ENCODE measurements around the gene WASF2. TPM values are rescaled to one million over a fixed set of nuclear protein-coding genes. Genes with fewer than 3 reads are reported as not detected.

Gene WASF2
- total RNA-seq, 1 experiment from 2014 or later, result 18.2 TPM

- no peak for DNase-seq (ENCODE audit: low read depth)
Observed at GRCh38 chr1:27379564-27380122, 110.3 kb downstream of the WASF2 start.

GRCh38 chr1:27377760-27378495 is 112.0 kb downstream of the WASF2 start:
- DNase-seq (ENCODE audit: low read depth), result no peak

- no peak for DNase-seq (ENCODE audit: low read depth)
Observed at GRCh38 chr1:27374362-27375086, 115.4 kb downstream of the WASF2 start, which contains the start of gene FCN3. Gene FCN3 (minus strand): TSS chr1:27374824. CDS start chr1:27374818, 6 bp downstream.

GRCh38 chr1:27372808-27373690 is 116.9 kb downstream of the WASF2 start:
- no peak for DNase-seq (ENCODE audit: low read depth)

- DNase-seq (ENCODE audit: low read depth), result no peak
Observed at GRCh38 chr1:27372022-27372807, 117.8 kb downstream of the WASF2 start.

- peak; percentile 36 for DNase-seq (ENCODE audit: low read depth)
Observed at GRCh38 chr1:27368869-27369582, 120.9 kb downstream of the WASF2 start.

- no peak for DNase-seq (ENCODE audit: low read depth)
Observed at GRCh38 chr1:27367160-27367650, 122.8 kb downstream of the WASF2 start.

GRCh38 chr1:27366411-27367159 is 123.4 kb downstream of the WASF2 start, which contains the start of gene MAP3K6:
Gene MAP3K6 (minus strand): TSS chr1:27366961. CDS start chr1:27366597, 364 bp downstream.
- DNase-seq (ENCODE audit: low read depth), result peak; percentile 81

- DNase-seq (ENCODE audit: low read depth), result peak; percentile 70
Observed at GRCh38 chr1:27366113-27366410, 123.9 kb downstream of the WASF2 start.

GRCh38 chr1:27365372-27366112 is 124.4 kb downstream of the WASF2 start:
- peak; percentile 82 for DNase-seq (ENCODE audit: low read depth)

GRCh38 chr1:27364696-27365371 is 125.1 kb downstream of the WASF2 start:
- DNase-seq (ENCODE audit: low read depth), result no peak

GRCh38 chr1:27363766-27364695 is 125.9 kb downstream of the WASF2 start:
- no peak for DNase-seq (ENCODE audit: low read depth)

- no peak for DNase-seq (ENCODE audit: low read depth)
Observed at GRCh38 chr1:27361553-27361952, 128.4 kb downstream of the WASF2 start.

- no peak for DNase-seq (ENCODE audit: low read depth)
Observed at GRCh38 chr1:27361044-27361402, 128.9 kb downstream of the WASF2 start.

- DNase-seq (ENCODE audit: low read depth), result no peak
Observed at GRCh38 chr1:27360159-27361043, 129.6 kb downstream of the WASF2 start.

- no peak for DNase-seq (ENCODE audit: low read depth)
Observed at GRCh38 chr1:27359822-27360158, 130.2 kb downstream of the WASF2 start.

Measured in HT1080 (cell line).